Gastrocnemius medialis (tissue), 4 donors: ENCODE measurements around the gene VAMP3.

Experiments
- POLR2A ChIP-seq, 2 donors: fragments of 450-650 bp; IDR thresholded peaks; one replicate each; pipeline ENCODE4 v1.6.1; 2017; ENCODE audit warnings: antibody characterized with exemption in 2 of 2, mild to moderate bottlenecking in 2 of 2, moderate library complexity in 2 of 2
- TF ChIP-seq, protein P1 (sequence below), 5 experiments: fragments of 450-650 bp in 3 of 5; fragments of 200-600 bp in 2 of 5; sonication (generic) in 2 of 5; IDR thresholded peaks in 4 of 5; conservative IDR thresholded peaks in 1 of 5; 1 replicate in 4 of 5; 2 replicates in 1 of 5; pipeline ENCODE4 v1.5.1; 2016 to 2019; ENCODE audit warnings: antibody characterized with exemption in 5 of 5, mild to moderate bottlenecking in 3 of 5, moderate library complexity in 3 of 5

DNA sequence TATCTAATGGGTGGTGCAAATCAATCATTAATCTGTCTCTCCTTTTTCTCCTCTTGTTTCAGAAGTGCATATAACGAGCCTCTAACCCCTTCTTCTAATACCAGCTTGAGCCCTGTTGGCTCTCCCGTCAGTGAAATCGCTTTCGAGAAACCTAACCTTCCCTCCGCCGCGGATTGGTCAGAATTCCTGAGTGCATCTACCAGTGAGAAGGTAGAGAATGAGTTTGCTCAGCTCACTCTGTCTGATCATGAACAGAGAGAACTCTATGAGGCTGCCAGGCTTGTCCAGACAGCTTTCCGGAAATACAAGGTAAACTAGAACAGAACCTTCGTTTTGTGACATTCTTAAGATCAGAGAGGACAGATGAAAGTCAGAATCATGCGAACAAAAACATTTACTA lies 25.3 kb upstream of the VAMP3 start:
- no peak for TF ChIP-seq POLR2A (IDR thresholded peaks at IDR 0.05)
- TF ChIP-seq, protein P1, sequence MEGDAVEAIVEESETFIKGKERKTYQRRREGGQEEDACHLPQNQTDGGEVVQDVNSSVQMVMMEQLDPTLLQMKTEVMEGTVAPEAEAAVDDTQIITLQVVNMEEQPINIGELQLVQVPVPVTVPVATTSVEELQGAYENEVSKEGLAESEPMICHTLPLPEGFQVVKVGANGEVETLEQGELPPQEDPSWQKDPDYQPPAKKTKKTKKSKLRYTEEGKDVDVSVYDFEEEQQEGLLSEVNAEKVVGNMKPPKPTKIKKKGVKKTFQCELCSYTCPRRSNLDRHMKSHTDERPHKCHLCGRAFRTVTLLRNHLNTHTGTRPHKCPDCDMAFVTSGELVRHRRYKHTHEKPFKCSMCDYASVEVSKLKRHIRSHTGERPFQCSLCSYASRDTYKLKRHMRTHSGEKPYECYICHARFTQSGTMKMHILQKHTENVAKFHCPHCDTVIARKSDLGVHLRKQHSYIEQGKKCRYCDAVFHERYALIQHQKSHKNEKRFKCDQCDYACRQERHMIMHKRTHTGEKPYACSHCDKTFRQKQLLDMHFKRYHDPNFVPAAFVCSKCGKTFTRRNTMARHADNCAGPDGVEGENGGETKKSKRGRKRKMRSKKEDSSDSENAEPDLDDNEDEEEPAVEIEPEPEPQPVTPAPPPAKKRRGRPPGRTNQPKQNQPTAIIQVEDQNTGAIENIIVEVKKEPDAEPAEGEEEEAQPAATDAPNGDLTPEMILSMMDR (IDR thresholded peaks at IDR 0.05 in 4 of 5, conservative IDR thresholded peaks at IDR 0.05 in 1 of 5): no peak
